ENCODE data around the gene HORMAD2.
"Not testable (repeated sequence)": the region's sequence is repeated elsewhere in the genome, so short reads cannot be mapped to it uniquely, and the experiment has no call there.

HORMAD2 gene

DNA sequence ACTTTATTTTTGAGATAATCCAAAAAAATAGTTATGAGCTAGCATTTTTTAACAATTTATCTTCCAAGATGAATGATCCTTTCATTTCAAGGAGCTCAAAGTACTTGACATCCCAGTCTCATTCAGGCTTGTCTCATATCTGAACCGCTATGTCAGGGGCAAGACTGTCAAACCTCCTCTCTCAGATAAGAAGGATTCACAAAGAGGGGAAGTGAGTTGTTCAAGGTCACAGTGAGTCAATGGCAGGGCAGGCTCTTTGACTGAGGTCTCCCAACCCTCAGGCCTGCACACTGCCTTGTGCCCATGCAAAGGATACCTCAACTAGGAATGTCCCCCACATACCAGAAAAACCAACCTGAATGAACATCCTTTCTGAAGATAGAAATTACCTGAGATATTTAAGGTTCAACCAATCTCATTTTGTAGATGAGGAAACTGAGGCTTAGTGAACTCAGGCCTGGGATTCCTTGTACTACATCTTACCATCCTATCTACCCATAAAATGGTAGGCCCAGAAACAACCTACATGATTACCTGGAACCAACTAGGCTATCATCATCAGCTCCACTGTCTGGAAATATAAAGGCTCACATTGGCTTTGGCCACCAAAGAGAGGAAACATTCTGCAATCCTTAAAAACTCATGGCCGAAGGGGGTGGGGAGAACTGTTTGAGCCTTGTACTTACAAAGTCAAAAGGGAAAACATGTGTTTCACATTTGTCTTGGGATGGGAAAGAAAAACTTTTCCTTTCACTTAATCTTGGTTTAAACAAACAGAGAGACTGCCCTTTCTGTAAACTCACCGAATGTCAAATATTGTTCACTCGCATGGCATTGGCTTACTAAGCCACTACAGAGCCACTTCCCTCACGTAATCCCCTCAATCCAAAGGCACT lies 115.2 kb downstream of the HORMAD2 start:
- DNase-seq: no peak

GRCh38 chr22:30196141-30196879 lies 116.0 kb downstream of the HORMAD2 start:
- peak; percentile 100 for DNase-seq

GRCh38 chr22:30196880-30197336 lies 116.6 kb downstream of the HORMAD2 start:
- no peak for DNase-seq

- DNase-seq: no peak
These were observed 117.1 kb downstream of the HORMAD2 start for GRCh38 chr22:30197389-30197788.

DNA sequence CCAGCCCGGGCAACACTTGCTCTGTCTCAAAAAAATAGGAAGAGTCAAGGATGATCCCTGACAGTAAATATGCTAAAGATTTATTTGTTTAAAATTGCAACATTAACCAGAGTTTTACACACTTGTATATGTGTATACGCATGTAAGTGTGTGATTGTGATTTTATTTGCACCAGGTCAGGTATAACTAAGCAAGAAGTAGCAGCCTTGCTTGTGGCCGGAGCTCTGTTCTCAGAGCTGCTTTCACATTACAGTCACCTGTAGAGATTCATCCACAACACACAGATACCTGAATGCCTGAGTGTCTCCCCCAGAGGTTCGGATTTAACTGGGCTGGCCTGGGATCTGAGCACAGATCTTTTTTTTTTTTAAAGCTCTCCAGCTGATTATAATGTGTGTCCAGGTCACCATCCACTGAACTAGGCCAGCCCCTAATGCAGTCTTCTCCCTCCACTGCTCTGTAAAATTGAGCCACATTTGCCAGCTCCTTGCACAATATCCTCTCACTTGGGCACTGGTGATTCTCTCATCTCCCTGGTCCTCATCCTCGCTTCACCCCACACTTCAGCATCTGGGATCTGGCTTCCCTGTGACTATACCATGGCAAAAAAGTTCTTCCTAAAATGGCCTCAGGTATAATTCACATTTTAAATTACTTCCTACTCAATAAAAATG lies 118.0 kb downstream of the HORMAD2 start:
- DNase-seq: no peak

GRCh38 chr22:30198921-30199320 lies 118.7 kb downstream of the HORMAD2 start:
- DNase-seq: no peak

- not testable (repeated sequence) for DNase-seq
These were observed 120.6 kb downstream of the HORMAD2 start for GRCh38 chr22:30200905-30201304.

GRCh38 chr22:30201945-30202344 lies 121.7 kb downstream of the HORMAD2 start:
- no peak for DNase-seq

GRCh38 chr22:30202531-30203006 lies 122.3 kb downstream of the HORMAD2 start:
- DNase-seq: no peak

DNA sequence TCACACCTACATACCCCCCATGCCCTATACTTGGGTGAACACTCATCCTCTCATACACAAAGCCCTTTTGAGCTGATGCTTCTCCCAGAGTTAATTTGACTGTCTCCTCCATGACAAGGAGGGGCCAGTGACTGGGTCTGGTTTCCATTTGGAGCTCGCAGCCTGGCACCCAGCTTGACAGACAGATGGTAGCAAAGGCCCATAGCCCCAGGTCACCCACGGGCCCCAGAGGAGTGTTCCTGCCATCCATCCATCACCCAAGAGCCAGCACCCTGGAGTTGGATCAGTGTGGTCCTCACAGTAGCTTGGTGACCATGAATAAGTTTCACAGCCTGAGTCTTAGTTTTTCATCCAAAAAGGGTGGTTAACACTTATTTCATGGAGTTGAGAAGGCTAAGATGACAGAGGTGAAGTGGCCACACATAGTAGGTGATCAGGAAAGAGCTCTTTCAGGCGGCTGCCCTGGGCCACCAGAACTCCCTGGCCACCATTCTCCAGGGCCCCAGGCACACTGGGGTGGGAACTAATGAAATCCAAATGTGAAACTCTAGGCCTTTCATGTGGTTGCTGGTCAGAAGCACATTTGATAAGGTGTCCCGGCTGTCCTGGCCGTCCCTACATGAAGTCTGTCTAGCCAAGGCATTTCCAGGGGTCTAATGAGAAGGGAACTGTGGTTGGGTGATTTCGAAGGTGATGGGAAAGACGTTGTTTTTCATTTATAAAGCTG lies 123.9 kb downstream of the HORMAD2 start:
- no peak for DNase-seq

DNA sequence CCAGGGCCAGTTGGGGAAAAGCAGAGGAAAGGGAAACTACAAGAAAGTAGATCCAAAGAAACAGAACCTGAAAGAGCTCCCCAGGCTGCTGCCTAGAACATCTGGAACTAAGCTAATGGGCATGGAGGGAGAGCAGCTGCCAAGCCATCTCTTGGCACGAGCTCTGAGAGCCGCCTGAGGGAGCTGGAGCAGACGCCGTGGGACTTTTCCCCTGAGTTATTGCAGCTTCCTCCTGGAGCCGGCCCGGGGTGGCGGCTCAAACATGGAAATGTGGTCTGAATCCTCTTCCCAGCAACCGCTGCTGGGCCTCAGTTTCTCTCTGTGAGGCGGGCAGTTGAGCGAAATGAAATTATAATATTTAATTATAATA lies 124.5 kb downstream of the HORMAD2 start:
- DNase-seq: no peak

- no peak for DNase-seq
These were observed 125.2 kb downstream of the HORMAD2 start for GRCh38 chr22:30205281-30206115.

DNA sequence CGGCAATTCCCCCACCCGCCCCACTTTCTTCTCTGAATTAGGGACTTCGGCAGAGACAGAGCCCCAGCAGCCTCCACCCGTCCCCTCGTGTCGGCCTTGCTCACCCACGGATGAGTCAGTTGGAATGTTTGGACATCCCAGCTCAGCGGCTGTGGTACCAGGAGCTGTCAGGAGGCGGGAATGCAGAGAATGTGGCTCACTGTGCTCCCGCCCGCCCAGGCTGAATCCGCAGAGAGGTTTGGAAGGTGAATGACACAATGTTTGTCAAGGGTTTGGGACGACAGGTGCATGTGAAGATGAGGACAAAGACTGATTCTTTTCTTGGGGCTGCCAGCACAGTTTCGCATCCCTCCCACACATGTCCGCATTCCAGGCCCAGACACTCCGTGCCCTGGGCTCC lies 126.7 kb downstream of the HORMAD2 start:
- peak; percentile 99 for DNase-seq

GRCh38 chr22:30208631-30209603 lies 128.7 kb downstream of the HORMAD2 start:
- DNase-seq: no peak

GRCh38 chr22:30209642-30210041 lies 129.4 kb downstream of the HORMAD2 start:
- DNase-seq: no peak

- DNase-seq: no peak
These were observed 130.1 kb downstream of the HORMAD2 start for GRCh38 chr22:30210235-30210909.

DNA sequence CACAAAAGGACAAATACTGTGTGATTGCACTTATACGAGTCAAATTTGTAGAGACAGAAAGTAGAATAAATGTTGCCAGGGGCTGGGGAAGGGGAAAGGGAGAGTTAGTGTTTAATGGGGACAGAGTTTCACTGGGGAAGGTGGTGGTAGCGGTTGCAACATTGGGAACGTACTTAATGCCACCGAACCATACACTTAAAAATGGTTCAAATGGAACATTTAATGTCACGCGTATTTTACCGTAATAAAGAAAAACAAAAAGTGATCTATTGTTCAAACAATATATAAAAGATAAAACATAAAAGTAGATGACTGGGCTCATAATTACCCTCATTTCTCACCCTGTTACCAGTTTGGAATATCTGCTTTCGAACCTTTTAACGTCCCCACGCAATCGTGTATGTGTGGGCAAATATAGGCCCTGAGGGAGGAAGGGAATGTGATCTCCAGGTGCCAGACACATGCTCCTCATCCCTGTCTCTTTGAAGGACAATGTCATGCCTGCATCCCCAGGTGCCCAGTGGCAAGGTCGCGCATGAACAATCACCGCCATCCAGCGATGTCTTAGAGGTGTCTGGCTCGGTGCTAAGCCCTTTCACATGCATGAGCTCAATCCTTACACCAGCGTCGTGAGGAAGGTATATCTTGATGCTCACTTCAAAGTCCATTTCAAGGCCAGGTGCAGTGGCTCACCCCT lies 131.0 kb downstream of the HORMAD2 start:
- no peak for DNase-seq

DNA sequence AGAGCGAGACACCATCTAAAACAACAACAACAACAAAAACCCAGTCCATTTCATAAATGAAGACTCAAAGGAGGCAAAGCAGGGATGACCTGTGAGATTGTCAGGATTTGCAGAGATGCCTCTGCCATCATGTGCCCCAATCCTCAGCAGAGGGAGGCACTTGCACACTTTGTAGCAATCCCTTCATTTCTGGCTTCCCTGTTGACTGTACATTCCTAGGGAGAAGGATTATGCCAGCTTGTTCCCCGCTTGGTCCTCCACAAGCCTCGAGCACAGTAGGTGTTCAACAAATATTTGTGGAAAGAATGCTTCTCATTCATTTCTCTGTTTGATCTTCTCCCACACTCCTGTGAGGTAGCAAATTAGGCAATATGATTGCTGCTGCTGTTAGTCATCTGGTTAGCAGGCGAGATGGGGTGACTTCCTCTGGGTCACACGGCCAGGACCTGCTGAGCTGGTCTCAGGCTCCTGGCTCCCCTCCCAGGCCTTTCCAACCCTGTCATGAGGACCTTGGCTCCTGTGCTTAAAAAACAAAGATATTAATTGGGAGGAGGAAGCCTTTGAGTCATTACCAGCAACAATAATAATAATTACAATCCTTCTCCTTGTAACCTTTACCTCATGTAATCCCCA lies 132.2 kb downstream of the HORMAD2 start:
- peak; percentile 95 for DNase-seq

GRCh38 chr22:30212996-30213441 lies 132.8 kb downstream of the HORMAD2 start:
- no peak for DNase-seq
